ENCODE data around the gene GLCE.

DNA sequence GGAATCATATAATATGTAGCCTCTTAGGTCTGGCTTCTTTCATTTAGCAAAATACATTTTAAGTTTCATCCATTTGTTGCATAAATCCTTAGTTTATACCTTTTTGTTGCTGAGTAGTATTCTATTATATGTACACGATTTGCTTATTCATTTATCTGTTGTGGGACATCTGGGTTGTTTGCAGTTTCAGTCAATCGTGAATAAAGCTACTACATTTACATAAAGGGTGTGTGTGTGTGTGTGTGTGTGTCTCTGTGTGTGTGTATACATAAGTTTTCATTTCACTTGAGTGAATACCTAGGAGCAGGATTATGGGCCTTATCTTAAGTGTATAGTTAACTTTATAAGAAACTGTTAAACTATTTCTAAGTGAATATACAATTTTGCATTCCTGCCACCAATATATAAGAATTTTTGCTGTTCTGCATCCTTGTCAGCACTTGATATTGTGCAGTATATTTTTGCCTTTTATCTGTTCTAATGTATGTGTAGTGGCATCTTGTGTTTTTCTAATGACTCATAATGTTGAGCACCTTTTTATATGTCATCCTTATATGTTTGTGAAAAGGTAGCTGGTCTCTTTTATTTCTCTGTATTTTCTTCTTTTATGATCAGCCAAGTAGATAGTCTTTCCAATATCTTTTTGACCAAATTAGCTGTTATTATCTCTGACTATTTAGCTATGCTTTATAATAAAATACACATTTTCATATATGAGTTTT, 55.0 kb downstream of the GLCE start:
- TF ChIP-seq, protein P1, sequence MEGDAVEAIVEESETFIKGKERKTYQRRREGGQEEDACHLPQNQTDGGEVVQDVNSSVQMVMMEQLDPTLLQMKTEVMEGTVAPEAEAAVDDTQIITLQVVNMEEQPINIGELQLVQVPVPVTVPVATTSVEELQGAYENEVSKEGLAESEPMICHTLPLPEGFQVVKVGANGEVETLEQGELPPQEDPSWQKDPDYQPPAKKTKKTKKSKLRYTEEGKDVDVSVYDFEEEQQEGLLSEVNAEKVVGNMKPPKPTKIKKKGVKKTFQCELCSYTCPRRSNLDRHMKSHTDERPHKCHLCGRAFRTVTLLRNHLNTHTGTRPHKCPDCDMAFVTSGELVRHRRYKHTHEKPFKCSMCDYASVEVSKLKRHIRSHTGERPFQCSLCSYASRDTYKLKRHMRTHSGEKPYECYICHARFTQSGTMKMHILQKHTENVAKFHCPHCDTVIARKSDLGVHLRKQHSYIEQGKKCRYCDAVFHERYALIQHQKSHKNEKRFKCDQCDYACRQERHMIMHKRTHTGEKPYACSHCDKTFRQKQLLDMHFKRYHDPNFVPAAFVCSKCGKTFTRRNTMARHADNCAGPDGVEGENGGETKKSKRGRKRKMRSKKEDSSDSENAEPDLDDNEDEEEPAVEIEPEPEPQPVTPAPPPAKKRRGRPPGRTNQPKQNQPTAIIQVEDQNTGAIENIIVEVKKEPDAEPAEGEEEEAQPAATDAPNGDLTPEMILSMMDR (conservative IDR thresholded peaks at IDR 0.05 in 1 of 2, IDR thresholded peaks at IDR 0.05 in 1 of 2; ENCODE audit: low read depth in 1 of 2, low read length in 2 of 2) = no peak
- no peak for TF ChIP-seq EZH2 (IDR thresholded peaks at IDR 0.05; ENCODE audit: low read length, missing control alignments)

Data from fibroblast of lung (primary cell).